Panc1 (cell line): ENCODE results near the gene CPA5.

Experiments
- CTCF ChIP-seq: fragments of 450-650 bp; IDR thresholded peaks from 2 replicates; pipeline ENCODE4 v1.5.1; 2017; ENCODE audit warnings: mild to moderate bottlenecking
- POLR2AphosphoS5 ChIP-seq: IDR thresholded peaks from 2 replicates; pipeline ENCODE4 v1.6.1; 2012; ENCODE audit warnings: mild to moderate bottlenecking, low read depth, low read length, moderate library complexity
- REST ChIP-seq, 2 experiments: IDR thresholded peaks; 2 replicates each; pipeline ENCODE4 v1.6.1; 2011 to 2012; ENCODE audit warnings: low read depth in 2 of 2, control low read depth in 1 of 2, low read length in 1 of 2, mild to moderate bottlenecking in 1 of 2, moderate library complexity in 1 of 2; ENCODE audit not compliant: insufficient read depth in 1 of 2
- SIN3A ChIP-seq: IDR thresholded peaks from 2 replicates; pipeline ENCODE4 v1.6.1; 2012; ENCODE audit warnings: low read depth, mild to moderate bottlenecking, low read length, moderate library complexity, borderline replicate concordance; ENCODE audit not compliant: insufficient read depth

GRCh38 chr7:130384371-130384801, 39.8 kb downstream of the CPA5 start:
- TF ChIP-seq CTCF (no peak), REST (IDR thresholded peaks at IDR 0.05; ENCODE audit: insufficient read depth in 1 of 2, low read depth in 2 of 2, low read length in 1 of 2) (no peak), POLR2AphosphoS5 (no peak), SIN3A (no peak)
